Measurements from ENCODE around the gene PDSS1.

GRCh38 chr10:26727005-26727404 is 29.5 kb downstream of the PDSS1 start:
- TF ChIP-seq COPS2 (conservative IDR thresholded peaks at IDR 0.05) (no peak), DMBX1 (CRISPR knock-in tag; IDR thresholded peaks at IDR 0.05; ENCODE audit: borderline replicate concordance) (no peak), ZNF778 (CRISPR knock-in tag; IDR thresholded peaks at IDR 0.05) (no peak)

Data from K562 (cell line).